Measurements from ENCODE around the gene RAC3.

- TF ChIP-seq CTCF (IDR thresholded peaks at IDR 0.05): no peak
- TF ChIP-seq POLR2A (IDR thresholded peaks at IDR 0.05): no peak
- TF ChIP-seq POLR2AphosphoS5 (IDR thresholded peaks at IDR 0.05): peak in 1 of 3 donors; percentile 61
- TF ChIP-seq EP300 (IDR thresholded peaks at IDR 0.05): no peak
These were observed 8.5 kb upstream of the RAC3 start, which contains the start of gene LRRC45 for GRCh38 chr17:82022981-82023446.
